HG03520 (cell line): ENCODE measurements around the gene WDR62.
A peak's percentile ranks its signal among the peaks of the same experiment; 100 is the strongest.
"Not testable (repeated sequence)": the region's sequence is repeated elsewhere in the genome, so short reads cannot be mapped to it uniquely, and the experiment has no call there.

ENCODE experiments used
- ATAC-seq: cut with Tn5 transposase; IDR thresholded peaks from one replicate; pipeline ENCODE4 v1.9.1; 2021; ENCODE audit warnings: mild to moderate bottlenecking, moderate library complexity; ENCODE audit not compliant: unreplicated experiment

The WDR62 gene

GRCh38 chr19:36032251-36033104 lies 22.2 kb upstream of the WDR62 start, which contains the start of gene CLIP3:
Gene CLIP3 (minus strand): TSS chr19:36032873. CDS start chr19:36032357, 516 bp downstream.
- ATAC-seq, result no peak

DNA sequence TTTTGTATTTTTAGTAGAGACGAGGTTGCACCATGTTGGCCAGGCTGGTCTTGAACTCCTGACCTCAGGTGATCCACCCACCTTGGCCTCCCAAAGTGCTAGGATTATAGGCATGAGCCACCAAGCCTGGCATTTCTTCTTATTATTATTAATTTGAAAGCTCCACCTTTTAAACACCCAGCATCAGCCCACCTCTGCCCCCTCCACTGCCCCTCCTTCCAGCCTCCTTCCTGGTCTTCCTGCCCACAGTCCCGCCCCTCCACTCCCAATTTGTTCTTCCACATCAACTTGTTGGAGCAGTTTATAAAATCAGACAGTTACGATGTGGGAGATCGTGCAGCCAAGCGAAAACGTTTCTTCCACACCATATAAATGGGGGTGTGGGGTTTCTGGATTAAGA lies 14.2 kb upstream of the WDR62 start:
- ATAC-seq, result no peak

DNA sequence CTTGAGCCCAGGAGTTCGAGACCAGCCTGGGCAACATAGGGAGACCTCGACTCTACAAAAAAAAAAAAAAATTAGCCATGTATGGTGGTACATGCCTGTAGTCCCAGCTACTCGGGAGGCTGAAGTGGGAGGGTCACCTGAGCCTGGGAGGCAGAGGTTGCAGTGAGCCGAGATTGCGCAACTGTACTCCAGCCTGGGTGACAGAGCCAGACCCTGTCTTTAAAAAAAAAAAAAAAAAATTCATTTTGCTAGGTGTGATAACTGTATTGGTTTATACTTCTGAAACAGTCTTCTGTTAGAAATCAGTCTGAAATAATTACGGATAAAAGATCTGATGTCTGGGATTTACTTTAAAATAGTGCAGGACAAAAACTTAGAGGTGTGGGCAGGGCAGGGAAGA lies 13.6 kb upstream of the WDR62 start:
- not testable (repeated sequence) for ATAC-seq

- ATAC-seq, result no peak
Observed at GRCh38 chr19:36041831-36042230, 12.9 kb upstream of the WDR62 start.

GRCh38 chr19:36043952-36044351 lies 10.7 kb upstream of the WDR62 start:
- ATAC-seq, result no peak

GRCh38 chr19:36046443-36047050 lies 8.2 kb upstream of the WDR62 start:
- no peak for ATAC-seq

- no peak for ATAC-seq
Observed at GRCh38 chr19:36047835-36048234, 6.9 kb upstream of the WDR62 start.

DNA sequence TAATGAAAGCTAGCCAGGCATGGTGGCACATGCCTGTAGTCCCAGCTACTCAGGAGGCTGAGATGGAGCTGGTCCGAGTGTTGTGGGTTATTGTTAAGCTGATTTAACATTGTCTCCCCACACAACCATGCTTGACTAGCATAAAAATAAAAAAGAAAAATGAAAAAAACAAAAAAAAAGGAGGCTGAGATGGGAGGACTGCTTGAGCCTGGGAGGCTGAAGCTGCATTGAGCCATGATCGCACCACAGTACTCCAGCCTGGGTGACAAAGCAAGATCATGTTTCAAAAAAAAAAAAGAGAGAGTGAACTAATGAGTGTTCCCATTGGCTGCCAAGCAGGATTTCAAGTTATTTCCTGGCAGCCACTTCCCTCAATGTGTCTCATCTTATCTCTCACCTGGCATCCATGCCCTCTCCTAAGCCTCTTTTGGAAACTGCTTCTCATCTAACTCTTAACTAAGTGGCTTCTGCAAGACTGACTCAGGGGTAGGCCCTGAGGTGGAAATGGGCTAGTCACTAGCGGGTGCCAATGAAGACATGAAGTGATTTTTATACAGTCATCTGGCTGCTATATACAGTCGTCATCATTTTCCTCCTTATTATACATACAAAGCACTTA lies 5.5 kb upstream of the WDR62 start:
- ATAC-seq, result no peak

DNA sequence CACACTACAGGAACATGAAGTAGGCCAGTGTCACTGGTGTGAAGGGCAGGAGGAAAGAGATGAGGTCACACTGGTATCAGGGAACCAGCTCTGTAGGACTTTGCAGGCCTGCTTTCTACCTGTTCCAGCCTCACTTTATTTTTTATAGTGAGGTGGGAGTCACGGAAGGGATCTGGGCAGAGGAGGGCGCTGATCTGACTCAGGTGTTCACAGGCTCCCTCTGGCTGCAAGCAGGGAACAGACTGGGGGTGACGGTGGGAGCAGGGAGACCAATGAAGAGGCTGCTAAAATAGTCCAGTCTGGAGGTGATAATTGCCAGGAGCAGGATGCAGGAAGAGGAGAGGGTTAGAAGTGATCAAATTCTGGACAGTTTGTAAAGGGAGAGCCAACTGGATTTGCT lies 3.5 kb upstream of the WDR62 start:
- no peak for ATAC-seq

DNA sequence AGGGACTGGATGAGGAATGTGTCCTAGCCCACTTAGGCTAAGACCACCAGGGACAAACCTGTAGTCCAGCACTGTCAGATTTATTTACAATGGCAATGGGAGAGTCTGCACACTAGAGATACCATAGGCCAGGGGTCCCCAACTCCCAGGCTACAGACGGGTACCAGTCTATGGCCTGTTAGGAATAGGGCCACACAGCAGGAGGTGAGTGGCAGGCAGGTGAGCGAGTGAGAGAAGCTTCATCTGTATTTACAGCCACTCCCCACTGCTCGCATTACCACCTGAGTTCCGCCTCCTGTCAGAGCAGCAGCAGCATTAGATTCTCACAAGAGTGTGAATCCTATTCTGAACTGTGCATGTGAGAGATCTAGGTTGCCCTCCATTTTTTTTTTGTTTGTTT lies 3.1 kb upstream of the WDR62 start:
- no peak for ATAC-seq

DNA sequence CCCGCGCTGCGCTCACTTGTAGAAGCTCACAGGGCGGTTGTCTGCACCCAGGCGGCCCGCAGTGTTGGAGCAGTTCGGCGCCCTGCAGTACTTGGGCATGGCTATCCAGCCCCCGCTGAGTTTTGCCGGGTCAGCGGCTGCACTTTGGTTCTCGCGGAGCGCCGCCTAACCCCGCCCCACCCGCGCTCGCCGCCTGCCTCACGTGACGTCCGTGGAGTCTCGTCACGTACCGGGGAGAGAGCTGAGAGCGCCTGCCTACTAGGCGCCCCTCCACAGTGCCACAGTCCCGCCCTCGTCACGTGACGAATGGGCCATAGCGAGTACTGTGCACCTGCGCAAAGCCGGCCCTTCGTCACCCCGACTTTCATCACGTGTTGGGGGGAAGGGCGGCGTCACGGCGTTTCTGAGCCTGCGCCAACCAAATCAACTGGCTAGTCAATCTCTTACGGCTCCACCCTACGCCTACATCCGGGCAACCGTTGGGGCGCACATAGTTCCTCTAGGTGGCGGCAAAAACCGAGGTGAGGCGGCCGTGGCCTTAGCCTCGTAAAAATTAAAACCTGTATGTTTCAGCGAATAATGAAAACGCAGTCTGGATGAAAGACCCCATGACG lies 471 bp upstream of the WDR62 start, which contains the start of gene THAP8:
Gene THAP8 (minus strand): TSS at position 167 of the 614 bp plus-strand sequence. CDS start 68 bp downstream, at position 99.
- peak; percentile 71 for ATAC-seq

GRCh38 chr19:36058481-36059179 lies 3.9 kb downstream of the WDR62 start:
- no peak for ATAC-seq

- no peak for ATAC-seq
Observed at GRCh38 chr19:36059180-36059910, 4.6 kb downstream of the WDR62 start.

DNA sequence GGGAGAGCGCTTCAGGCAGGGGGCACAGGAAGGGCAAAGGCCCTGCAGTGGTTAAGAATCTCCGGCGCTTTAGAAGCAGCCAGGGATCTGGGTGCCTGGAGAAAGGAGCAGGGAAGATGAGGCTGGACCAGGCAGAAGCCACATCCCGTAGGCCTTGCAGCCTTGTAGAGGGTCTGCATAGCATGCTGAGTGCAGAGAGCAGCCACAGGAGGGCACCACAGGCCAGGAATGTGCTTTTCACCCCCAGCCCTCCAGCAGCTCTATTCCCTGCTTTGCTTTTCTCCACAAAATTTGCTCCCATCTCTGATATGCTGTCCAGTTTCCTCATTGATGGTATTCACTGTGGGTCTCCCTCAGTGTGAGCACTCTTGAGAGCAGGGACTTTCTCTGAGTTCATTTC lies 5.7 kb downstream of the WDR62 start:
- ATAC-seq, result no peak

- no peak for ATAC-seq
Observed at GRCh38 chr19:36061367-36061766, 6.7 kb downstream of the WDR62 start.

GRCh38 chr19:36064826-36065225 lies 10.1 kb downstream of the WDR62 start:
- no peak for ATAC-seq

- no peak for ATAC-seq
Observed at GRCh38 chr19:36067681-36068080, 13.0 kb downstream of the WDR62 start.

DNA sequence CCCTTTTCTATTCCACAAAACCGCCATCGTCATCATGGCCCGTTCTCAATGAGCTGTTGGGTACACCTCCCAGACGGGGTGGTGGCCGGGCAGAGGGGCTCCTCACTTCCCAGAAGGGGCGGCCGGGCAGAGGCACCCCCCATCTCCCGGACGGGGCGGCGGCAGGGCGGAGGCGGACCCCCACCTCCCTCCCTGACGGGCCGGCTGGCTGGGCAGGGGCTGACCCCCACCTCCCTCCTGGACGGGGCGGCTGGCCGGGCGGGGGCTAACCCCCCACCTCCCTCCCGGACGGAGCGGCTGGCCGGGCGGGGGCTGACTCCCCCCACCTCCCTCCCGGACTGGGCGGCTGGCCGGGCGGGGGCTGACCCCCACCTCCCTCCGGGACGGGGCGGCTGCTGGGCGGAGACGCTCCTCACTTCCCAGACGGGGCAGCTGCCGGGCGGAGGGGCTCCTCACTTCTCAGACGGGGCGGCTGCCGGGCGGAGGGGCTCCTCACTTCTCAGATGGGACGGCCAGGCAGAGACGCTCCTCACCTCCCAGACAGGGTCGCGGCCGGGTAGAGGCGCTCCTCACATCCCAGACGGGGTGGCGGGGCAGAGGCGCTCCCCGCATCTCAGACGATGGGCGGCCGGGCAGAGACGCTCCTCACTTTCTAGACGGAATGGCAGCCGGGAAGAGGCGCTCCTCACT lies 14.3 kb downstream of the WDR62 start:
- ATAC-seq, result not testable (repeated sequence)

- no peak for ATAC-seq
Observed at GRCh38 chr19:36072081-36072480, 17.4 kb downstream of the WDR62 start.
